ENCODE measurements around the gene GPR50.

Gene GPR50

DNA sequence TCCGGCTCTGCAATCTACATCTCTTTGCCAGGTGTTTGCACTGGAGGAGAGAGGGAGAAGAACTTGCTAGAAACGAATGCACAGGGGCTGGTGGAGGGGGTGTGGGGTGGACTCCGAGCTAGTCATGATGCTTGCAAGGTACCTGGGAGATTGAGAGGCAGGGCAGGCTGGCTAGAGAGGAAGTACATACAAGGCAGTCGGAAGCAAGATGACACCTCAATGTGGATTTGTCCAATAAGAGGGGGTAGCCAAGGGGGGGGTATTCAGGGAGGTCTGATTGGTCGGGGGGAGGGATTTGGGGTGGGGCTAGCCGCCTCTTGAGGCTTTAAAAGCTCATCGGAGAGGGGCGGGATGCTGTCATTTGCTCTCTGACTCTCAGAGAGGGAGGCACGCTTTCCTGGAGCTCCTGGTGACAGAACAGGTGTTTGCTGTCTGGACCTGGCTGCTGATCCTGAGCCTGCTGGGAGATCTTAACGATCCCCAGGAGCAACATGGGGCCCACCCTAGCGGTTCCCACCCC is at the start of gene GPR50:
GPR50 (plus strand) TSS at position 354 of the 520 bp plus-strand sequence; CDS start at position 492, 138 bp downstream.
- DNase-seq: no peak

DNA sequence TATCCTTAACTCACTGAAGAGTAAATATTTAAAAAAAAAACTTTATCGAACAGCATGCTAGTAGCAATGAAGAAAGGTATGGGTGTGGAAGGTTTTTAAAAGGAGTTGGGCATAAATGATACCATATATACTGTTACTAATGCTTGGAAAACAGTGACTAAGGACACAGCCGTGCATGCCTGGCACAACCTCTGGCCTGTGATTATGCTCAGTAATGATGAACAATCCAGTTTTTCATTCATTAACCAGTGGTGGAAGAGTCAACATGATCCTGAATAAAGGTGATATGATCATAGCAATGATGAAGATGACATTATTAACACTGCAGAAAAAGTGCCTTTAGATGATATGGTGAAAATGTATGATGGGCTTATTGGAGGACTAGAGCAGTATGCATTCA is 43.9 kb upstream of the GPR50 start:
- DNase-seq: no peak

DNA sequence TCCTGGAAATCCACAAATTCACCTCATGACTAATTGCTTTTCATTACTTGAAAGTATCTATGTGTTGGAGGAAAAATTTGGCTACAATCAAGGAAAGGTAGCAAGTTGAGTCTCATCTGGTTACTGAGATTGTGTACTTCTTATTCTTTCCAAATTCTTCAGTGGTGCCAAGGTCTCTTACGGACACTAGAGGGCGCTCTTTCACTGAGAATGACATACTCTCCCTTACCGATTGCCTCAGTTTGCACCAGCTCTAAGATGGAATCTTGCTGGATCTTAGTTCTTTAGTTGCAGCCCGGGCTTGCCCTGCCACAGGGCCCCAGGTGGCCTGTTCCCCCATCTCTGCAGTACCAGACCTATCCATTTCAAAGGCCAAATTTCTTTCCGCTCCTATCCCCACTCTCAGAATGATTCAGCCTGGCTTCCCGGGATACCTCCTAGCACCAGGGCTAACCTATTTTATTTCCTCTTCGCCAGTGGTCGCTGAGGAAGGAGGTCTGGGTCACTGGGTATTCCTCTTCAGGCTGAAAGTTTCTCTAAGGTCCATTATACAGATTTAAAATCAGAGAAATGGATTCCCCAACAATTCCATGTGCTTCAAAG is 24.6 kb upstream of the GPR50 start:
- peak; percentile 4 for DNase-seq

DNA sequence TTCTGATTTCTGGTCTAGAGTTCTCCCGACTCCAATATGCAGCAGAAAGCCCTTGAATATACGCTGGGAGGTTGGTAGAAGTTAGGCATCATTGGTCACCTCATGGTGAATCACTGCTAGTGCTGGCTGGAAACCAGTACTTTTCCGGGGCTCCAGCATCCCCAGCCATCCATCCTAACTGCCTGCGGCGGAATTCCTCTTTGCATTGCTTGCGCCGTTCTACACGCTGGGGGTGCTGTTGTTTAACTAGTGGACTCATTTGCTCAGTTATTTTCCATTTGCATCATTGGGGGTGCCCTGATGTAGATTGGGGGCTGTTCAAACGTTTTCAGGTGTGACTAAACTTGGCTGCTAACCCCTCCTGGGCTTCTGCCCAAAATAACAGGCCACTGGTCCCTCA is 23.3 kb upstream of the GPR50 start:
- no peak for DNase-seq

DNA sequence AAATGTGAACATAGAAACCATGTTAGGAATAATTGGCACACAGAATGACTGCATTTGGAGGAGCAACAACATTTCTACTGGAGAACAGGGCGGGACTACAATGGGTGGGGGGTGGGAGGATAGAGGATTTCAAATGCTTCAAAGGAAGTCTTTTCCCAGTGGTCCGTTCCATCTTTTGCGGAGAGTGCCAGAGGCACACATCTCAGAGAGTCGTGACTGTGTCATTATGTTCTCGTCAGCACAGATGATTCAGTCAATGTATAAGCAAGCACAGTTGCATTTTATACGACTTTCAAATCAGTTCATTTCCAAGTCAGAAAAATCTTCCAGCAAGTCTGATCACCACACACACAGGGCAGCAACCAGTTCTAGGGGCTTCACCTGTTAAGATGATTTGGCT is 22.7 kb upstream of the GPR50 start:
- DNase-seq: no peak

DNA sequence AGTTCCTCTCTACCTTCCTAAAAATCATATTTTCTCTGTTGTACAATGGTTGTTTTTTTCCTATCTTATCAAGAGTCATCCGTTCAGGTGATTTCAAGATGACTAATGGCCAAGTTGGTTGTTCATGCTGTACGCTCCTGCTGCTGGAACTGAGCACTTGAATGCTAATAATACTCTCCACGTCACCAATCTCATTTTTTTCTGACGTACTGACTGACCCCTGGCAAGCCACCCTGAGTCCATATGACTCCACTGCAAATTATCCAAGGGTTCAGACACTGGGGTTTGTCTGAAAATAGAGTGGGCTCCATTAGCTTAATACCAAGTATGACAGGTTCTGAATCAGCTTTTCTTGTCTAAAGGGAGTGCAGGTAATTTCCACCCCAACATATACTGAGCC is 21.1 kb upstream of the GPR50 start:
- no peak for DNase-seq

DNA sequence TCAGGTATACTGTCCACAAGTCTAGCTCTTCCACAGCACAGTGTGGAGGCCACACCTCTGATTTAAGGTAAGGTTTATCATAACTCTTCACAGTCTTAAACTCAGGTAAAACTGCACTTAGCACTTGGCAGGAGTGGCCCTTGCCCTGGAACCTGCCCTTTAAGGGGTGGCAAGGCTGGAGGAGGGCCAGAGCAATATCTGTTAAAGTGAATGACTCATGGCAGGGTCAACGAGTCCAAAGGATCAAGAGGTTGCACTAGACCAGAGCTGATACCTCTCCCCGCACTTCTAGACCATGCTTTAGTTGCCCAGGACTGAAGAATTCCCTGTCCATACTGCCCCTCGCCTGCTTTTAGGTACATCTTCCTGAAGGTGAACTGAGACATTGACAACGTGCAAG is 14.7 kb upstream of the GPR50 start:
- DNase-seq: no peak

DNA sequence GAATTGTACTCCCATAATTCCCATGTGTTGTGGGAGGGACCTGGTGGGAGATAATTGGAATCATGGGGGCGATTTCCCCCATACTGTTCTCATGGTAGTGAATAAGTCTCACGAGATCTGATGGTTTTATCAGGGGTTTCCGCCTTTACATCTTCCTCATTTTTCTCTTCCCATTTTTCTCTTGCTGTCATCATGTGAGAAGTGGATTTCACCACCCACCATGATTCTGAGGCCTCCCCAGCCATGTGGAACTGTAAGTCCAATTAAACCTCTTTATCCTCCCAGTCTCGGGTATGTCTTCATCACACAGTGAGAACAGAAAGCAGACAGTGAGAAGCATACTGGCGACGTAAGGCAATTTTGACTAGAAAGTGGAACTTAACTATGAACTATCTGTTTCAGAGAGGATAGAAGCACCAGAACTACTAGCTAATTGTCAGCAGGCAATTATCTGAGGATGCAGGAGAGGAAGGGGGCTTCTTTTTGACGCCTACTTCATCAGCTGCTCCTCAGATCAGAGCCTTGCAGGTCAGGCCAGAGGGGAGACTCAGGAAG is 8.5 kb upstream of the GPR50 start:
- no peak for DNase-seq

DNA sequence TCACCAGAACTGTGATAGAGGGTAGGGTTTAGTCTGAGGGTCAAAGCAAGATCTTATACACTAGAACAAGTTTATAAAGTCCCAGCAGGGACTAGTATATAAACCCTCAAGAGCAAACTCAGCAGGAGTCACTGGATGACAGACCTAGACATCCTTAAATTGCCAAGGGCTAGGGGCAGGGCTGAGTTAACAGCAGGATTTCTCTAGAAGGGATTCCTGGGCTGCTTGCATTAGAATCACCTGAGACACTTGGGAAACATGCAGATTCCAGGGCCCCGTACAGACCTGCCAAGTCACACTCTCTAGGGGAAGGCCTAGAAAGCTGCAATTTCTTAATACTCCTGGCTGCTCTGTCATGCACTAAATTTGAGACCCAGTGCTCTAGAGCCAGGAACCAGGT is 6.6 kb upstream of the GPR50 start:
- no peak for DNase-seq

DNA sequence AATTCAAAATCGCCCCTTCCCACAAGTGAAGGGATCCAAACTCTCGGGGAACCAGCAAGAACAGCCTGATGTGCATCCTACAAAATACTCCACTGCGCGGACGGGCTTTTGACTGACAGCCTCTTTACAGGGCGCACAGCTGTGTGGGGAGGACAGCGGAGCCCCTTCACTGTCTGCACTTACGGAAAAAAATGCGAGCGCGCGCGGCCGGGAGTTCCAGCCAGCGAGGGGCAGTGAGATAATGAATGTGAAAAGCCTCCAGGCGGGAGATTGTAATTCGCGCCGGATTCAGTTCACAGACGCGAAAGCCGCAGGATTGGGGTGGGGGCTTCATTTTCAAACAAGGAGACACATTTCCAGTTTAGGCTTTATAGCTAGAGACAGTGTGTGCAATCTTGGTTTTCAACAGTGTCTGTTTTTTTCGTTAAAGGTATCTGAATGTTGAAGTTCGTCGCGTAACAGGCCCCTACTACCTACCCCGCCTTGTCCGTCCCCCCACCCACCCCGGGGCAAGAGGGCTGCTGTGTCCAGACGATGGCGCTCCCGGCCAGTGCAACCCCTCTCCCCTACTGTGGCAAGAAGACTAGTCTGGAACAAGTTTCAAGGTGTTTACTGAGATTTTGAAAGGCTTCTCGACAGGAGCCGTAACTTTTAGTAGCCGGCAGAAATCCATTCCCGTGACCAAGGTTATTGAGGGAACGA is 1.7 kb upstream of the GPR50 start:
- DNase-seq: no peak

DNA sequence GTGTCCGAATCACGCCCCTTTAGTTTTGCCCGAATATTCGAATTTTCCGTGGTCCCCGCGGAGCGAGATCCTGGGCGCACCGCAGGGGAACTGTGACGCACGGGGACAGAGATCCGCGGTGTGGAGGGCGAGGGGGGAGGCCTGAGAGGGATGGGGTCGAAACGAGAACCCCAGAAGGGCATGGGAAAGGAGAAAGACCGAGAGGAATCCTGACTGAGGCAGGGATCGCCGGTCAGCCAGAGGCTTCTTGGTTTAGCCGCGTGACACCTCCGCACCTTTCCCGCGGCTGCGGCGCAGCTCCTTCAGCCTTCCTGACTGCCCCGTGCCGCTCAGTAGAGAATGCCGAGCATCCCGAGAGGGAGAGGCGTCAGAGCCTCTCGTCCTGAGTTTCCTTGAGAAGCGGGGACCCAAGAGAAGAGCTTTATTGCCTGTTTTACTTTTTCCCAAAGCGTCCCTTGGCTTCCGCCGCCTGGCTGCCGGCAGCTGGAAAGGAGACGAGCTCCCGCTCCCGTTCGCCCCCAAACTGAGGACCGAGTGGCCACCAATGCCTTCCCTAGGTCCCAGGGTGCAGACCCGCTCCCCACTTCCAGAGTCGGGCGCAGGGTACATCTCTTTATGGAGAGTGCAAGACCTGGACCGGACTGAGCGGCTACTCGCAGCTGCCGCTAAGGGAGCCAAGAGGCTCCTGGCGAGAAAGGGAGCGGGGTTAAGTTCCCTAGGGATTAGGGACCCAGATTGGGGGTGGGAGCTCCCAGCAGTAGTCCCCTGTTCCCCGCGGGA is 911 bp upstream of the GPR50 start:
- no peak for DNase-seq

DNA sequence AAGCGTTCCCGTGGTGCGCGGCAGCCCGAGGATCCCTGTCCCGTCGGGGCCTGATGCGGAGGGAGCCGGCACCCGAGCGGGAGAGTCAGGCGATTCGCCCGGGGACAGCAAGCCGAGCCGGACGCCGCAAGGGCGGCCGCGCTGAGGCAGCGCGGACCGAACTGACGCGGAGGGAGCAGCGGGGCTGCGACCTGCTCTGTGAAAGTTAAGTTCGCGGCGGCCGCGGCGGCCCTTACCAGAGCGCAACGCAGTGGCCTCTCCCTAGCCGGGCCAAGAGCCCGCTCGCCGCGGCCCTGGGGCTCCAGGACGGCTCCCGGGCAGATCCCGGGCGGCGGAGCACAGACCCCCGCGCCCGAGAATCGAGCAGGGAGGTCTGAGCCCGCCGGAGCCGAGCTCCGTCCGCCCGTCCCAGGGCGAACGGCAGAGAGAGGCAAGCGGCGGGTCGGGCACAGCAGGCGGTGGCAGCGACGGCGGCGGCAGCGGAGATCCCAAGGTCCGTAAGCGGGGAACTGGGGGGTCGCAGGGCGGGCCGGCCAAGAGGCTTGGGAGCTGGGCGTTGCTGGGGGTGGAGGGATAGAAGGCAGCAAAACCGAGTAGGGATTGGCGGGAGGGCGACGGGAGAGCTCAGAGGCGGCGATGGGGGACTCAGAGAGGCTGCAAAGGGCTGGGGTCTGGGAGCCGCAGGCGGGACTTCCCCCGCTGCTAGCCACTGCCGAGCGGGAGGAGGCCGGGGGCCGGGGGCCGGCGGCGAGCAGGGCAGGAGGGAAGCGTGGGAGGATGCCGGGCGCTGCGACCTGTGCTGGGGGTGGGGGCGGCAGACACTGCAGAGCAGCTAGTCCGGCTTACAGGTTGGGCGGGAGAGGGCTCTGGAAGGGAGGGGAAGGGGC is 1.0 kb downstream of the GPR50 start:
- no peak for DNase-seq

DNA sequence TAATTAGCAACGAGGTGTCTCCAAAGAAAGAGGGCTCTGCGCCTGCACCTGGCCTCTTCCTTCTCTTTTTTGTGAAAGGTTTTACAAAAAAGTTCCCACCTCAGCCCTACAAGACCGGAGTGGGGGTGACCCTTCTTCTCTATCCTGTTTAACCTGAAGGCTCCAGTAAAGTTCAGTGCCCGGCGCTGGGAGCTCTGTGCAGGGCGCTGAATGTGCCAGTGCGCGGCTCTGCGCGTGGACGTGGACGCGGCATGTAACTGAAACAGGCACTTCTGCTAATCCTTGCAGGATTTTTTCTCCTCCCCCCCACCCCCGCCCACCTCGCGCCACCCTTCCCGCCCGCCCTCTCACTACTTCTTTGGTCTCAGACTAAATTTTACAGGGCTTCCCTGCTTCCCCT is 2.4 kb downstream of the GPR50 start:
- no peak for DNase-seq

DNA sequence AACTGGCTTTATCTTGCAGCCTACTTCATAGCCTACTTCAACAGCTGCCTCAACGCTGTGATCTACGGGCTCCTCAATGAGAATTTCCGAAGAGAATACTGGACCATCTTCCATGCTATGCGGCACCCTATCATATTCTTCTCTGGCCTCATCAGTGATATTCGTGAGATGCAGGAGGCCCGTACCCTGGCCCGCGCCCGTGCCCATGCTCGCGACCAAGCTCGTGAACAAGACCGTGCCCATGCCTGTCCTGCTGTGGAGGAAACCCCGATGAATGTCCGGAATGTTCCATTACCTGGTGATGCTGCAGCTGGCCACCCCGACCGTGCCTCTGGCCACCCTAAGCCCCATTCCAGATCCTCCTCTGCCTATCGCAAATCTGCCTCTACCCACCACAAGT is 4.0 kb downstream of the GPR50 start:
- no peak for DNase-seq

DNA sequence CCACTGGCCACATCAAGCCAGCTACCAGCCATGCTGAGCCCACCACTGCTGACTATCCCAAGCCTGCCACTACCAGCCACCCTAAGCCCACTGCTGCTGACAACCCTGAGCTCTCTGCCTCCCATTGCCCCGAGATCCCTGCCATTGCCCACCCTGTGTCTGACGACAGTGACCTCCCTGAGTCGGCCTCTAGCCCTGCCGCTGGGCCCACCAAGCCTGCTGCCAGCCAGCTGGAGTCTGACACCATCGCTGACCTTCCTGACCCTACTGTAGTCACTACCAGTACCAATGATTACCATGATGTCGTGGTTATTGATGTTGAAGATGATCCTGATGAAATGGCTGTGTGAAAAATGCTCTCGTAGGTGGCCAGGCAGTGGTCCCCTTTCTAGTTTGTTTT is 4.7 kb downstream of the GPR50 start:
- DNase-seq: no peak

DNA sequence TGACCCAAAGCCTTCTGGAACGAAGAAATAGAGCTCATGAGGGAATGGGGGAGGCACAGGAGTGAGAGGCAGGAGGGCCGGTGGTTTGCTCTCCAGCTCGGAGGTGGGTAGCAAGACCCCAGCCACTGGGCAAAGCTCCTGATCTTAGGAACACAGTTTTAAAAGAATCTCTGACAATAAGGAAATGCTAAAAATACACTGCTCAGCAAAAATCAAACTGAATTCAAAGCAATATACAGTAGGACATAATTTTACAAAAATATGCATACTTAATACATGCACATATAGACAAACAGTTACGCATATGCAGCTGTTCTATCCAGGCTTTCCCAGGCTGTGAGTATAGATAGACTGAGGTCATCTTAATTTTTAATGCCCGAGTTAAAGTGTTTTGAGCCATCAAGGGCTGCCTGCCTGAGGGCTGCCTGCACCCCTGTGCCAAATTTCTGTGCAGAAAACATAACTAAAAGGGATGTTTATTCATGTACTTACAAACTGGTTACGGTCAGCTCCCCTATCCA is 6.9 kb downstream of the GPR50 start:
- no peak for DNase-seq

DNA sequence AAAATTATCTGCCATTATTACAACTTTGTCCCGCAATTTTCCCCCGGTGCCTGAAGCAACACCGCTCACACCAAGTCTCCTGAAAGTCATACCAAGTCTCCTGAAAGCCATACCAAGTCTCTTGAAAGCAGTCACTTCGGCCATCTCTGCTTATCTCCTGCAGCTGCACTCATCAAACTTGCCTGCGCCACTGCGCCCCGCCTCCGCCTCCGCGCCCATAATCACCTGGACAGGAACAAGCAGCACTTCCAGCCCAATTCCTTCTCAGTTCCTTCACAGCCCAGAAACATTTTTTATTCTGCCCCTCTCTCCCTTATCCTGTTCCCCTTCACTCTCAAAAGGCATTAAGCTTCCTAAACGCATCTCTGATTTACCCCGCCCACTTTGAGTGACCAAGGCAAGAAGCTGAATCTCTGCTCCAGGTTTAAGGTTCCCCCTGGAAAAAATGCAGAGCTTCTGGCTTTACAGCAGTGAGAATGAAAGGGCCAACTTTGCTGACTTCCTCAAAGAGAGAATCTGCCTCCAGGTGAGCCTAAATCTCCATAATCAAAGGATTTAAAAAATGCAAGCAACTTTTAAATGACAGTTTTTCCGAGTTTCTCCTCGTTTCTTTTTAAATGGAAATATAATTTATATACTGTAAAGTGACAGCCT is 7.7 kb downstream of the GPR50 start:
- DNase-seq: no peak

DNA sequence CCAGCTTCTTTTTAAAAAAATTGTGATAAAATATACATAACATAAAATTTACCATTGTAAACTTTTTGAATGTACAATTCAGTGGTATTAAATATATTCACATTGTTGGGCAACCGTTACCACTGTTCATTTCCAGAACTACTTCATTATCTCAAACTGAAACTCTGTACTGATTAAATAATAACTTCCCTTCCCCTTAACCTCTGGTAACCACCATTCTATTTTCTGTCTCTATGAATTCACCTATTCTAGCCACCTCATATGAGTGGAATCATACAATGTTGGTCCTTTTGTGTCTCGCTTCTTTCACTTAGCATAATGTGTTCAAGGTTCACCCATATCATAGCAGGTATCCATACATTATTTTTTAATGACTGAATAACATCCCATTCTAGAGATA is 8.3 kb downstream of the GPR50 start:
- no peak for DNase-seq

DNA sequence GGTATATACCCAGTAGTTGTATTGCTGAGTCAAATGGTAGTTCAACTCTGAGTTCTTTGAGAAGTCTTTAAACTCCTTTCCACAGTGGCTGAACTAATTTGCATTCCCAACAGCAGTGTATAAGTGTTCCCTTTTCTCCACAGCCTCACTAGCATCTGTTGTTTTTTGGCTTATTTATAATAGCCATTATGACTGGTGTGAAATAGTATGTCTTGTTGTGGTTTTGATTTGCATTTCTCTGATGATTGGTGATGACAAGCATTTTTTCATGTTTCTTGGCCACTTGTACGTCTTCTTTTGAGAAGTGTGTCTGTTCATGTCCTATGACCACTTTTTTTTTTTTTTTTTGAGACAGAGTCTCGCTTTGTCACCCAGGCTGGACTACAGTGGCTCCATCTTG is 30.5 kb downstream of the GPR50 start:
- DNase-seq: no peak

DNA sequence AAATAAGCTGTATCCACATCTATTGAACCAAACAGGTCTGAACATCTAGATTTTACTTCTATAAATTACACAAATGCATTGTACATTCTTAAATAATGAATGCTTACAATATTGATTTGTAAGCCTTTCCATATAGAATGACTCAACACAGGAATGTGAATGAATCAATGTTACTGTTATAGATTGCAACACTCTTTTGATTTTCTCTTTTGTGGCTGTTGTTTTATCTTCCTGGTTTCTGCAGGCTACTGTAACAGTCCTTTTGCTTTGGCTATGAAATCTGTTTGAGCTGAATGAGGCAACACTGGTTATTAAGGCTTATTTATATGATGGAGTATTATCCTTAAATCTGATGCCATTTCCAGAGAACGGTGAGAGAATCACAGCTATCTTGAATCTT is 49.5 kb downstream of the GPR50 start:
- DNase-seq: no peak

DNA sequence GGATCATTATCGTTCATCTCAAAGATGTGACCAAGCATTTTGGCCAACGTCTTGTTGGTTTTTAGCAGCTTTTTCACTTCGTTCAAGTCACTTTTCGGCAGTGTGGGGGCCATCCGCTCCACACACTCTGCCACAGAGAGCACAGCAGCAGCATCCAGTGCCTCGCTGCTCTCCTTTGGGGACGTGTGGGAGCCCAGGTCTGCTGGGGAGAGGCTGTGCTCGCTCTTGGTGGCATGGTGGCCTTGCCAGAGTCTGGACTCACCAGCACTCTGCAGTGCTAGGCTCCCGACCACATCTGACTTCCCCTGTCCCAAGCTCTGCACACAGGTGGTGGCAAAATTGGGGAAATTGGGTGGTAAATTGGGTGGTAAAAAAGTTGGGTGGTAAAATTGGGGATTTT is 50.6 kb downstream of the GPR50 start:
- no peak for DNase-seq

DNA sequence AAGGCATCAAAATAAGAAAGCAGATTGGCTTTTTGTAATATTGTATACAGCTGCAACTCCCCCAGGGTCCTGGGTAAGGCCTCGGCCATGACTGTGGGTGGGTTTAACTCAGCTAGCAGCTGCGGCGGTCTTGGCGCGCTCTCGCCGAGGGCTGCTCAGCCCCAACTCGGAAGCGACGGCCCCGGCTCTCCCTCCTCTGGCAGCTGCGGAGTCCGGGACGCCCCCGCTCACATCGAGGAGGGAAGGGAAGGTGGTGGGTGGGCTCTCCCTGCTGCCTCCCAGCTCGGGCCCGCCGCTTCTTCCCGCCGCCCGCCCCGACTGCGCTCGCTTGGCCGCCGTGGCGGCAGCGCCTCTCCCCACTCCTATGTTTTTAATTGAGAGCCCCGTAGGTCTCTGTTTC is 51.2 kb downstream of the GPR50 start:
- no peak for DNase-seq
